ENCODE data around the gene ACAD10. TPM values are rescaled to one million over a fixed set of nuclear protein-coding genes. Genes with fewer than 3 reads are reported as not detected.

ACAD10 gene
- total RNA-seq, 1 experiment from 2014 or later: 25.3 TPM

GRCh38 chr12:111756196-111756595 lies 70.3 kb downstream of the ACAD10 start:
- TF ChIP-seq ELF1 (IDR thresholded peaks at IDR 0.05; ENCODE audit: borderline replicate concordance, low read depth): no peak
- TF ChIP-seq MAX (IDR thresholded peaks at IDR 0.05): no peak
- no peak for TF ChIP-seq JUND (IDR thresholded peaks at IDR 0.05)
- no peak for TF ChIP-seq REST (IDR thresholded peaks at IDR 0.05; ENCODE audit: low read depth)
- no peak for TF ChIP-seq RAD21 (IDR thresholded peaks at IDR 0.05; ENCODE audit: low read depth)
- no peak for TF ChIP-seq EZH2 (IDR thresholded peaks at IDR 0.05)
- ChIA-PET CTCF (no interaction called here), RAD21 (ENCODE audit: low non-redundant PET in 1 of 2, low total read pairs in 2 of 2, uncharacterized antibody in 2 of 2, unreplicated experiment in 2 of 2) (no interaction called here), POLR2A (no interaction called here)
- no TSS peak for BruUV-seq (replicated peaks)
- H3K79me2 ChIP-seq (ENCODE audit: insufficient read depth, low read length): no peaks in the 10 kb centered on the region
- H3K27me3 ChIP-seq (ENCODE audit: insufficient read depth, low read length): no peaks in the 10 kb centered on the region
- H3K36me3 ChIP-seq (ENCODE audit: control insufficient read depth in 1 of 2, insufficient read depth in 2 of 2, low read length in 2 of 2): 0 out of 4 replicates have a peak, but pooled peaks cover 0 to 4% of the 10 kb centered on the region in 2 experiments
- no peak overlapping the region for H3K9ac ChIP-seq (ENCODE audit: low read length)
- no peak overlapping the region for H2AFZ ChIP-seq (ENCODE audit: low read depth, low read length, poor library complexity, severe bottlenecking)
- H3K4me2 ChIP-seq (ENCODE audit: low read length): no peak overlapping the region
- no peak overlapping the region for H3K4me3 ChIP-seq (replicated peaks in 1 of 2; ENCODE audit: low read depth in 1 of 2, low read length in 2 of 2)
- no peaks in the 10 kb centered on the region for H4K20me1 ChIP-seq (ENCODE audit: insufficient read depth)
- H3K9me3 ChIP-seq (ENCODE audit: control insufficient read depth in 1 of 2, insufficient read depth in 1 of 2, low read depth in 1 of 2, low read length in 2 of 2): no peaks in the 10 kb centered on the region
- intact Hi-C loops (cut with micrococcal nuclease): no loop called here
- no peaks in the 10 kb centered on the region for H3K4me1 ChIP-seq (ENCODE audit: control insufficient read depth in 1 of 2, insufficient read depth in 2 of 2, low read length in 2 of 2)
- no peak for DNase-seq (ENCODE audit: low read depth, low spot score)
- no peak for ATAC-seq
- H3K27ac ChIP-seq (ENCODE audit: low read depth, low read length): no peak overlapping the region
- H3K9me2 ChIP-seq (ENCODE audit: insufficient read depth): no peaks in the 10 kb centered on the region

GRCh38 chr12:111756681-111757080 lies 70.8 kb downstream of the ACAD10 start:
- H3K4me1 ChIP-seq (ENCODE audit: control insufficient read depth in 1 of 2, insufficient read depth in 2 of 2, low read length in 2 of 2): no peaks in the 10 kb centered on the region
- 0 out of 4 replicates have a peak, but pooled peaks cover 0 to 4% of the 10 kb centered on the region in 2 experiments for H3K36me3 ChIP-seq (ENCODE audit: control insufficient read depth in 1 of 2, insufficient read depth in 2 of 2, low read length in 2 of 2)
- no peaks in the 10 kb centered on the region for H4K20me1 ChIP-seq (ENCODE audit: insufficient read depth)
- H2AFZ ChIP-seq (ENCODE audit: low read depth, low read length, poor library complexity, severe bottlenecking): no peak overlapping the region
- DNase-seq (ENCODE audit: low read depth, low spot score) (no peak), ATAC-seq (no peak)
- no peaks in the 10 kb centered on the region for H3K27me3 ChIP-seq (ENCODE audit: insufficient read depth, low read length)
- no peaks in the 10 kb centered on the region for H3K79me2 ChIP-seq (ENCODE audit: insufficient read depth, low read length)
- H3K9me3 ChIP-seq (ENCODE audit: control insufficient read depth in 1 of 2, insufficient read depth in 1 of 2, low read depth in 1 of 2, low read length in 2 of 2): no peaks in the 10 kb centered on the region
- no peak overlapping the region for H3K27ac ChIP-seq (ENCODE audit: low read depth, low read length)
- H3K9ac ChIP-seq (ENCODE audit: low read length): no peak overlapping the region
- H3K4me3 ChIP-seq (replicated peaks in 1 of 2; ENCODE audit: low read depth in 1 of 2, low read length in 2 of 2): no peak overlapping the region
- BruUV-seq (replicated peaks): no TSS peak
- ChIA-PET CTCF (no interaction called here), POLR2A (no interaction called here), RAD21 (ENCODE audit: low non-redundant PET in 1 of 2, low total read pairs in 2 of 2, uncharacterized antibody in 2 of 2, unreplicated experiment in 2 of 2) (no interaction called here)
- no peak overlapping the region for H3K4me2 ChIP-seq (ENCODE audit: low read length)
- intact Hi-C loops (cut with micrococcal nuclease): no loop called here
- no peaks in the 10 kb centered on the region for H3K9me2 ChIP-seq (ENCODE audit: insufficient read depth)
- no peak for TF ChIP-seq ZNF274 (IDR thresholded peaks at IDR 0.05; ENCODE audit: low read depth, low read length)
- no peak for TF ChIP-seq SRF (IDR thresholded peaks at IDR 0.05; ENCODE audit: low read depth)
- no peak for TF ChIP-seq POLR2AphosphoS5 (IDR thresholded peaks at IDR 0.05; ENCODE audit: low read depth, low read length)
- no peak for TF ChIP-seq RAD21 (IDR thresholded peaks at IDR 0.05; ENCODE audit: low read depth)
- TF ChIP-seq POLR2A (IDR thresholded peaks at IDR 0.05; ENCODE audit: borderline replicate concordance, extremely low read depth, insufficient read depth, insufficient read length): no peak
- no peak for TF ChIP-seq EZH2phosphoT487 (IDR thresholded peaks at IDR 0.05; ENCODE audit: borderline replicate concordance)
- TF ChIP-seq ZFX (IDR thresholded peaks at IDR 0.05): no peak
- TF ChIP-seq CBX3 (IDR thresholded peaks at IDR 0.05; ENCODE audit: low read depth): no peak
- TF ChIP-seq MAX (IDR thresholded peaks at IDR 0.05): no peak
- no peak for TF ChIP-seq JUND (IDR thresholded peaks at IDR 0.05)
- no peak for TF ChIP-seq CEBPB (IDR thresholded peaks at IDR 0.05; ENCODE audit: low read depth)
- no peak for TF ChIP-seq REST (IDR thresholded peaks at IDR 0.05; ENCODE audit: low read depth)
- no peak for TF ChIP-seq FOSL1 (IDR thresholded peaks at IDR 0.05; ENCODE audit: low read depth)

Data from HCT116 (cell line).